Measurements from ENCODE around the gene LRRTM4.

- no peak for TF ChIP-seq CTCF (optimal IDR thresholded peaks at IDR 0.05 in 1 of 3, IDR thresholded peaks at IDR 0.05 in 1 of 3, conservative IDR thresholded peaks at IDR 0.05 in 1 of 3; ENCODE audit: extremely low read depth in 1 of 3, insufficient read depth in 2 of 3, low read length in 3 of 3)
- no peak for TF ChIP-seq EZH2 (IDR thresholded peaks at IDR 0.05; ENCODE audit: low read length)
Measured at GRCh38 chr2:76984359-76984758, 537.8 kb downstream of the LRRTM4 start.
